Measurements from ENCODE around the gene SEPHS1. TPM values are rescaled to one million over a fixed set of nuclear protein-coding genes. Genes with fewer than 3 reads are reported as not detected.

Gene SEPHS1
- total RNA-seq, 1 donor = 18.1 TPM

DNA sequence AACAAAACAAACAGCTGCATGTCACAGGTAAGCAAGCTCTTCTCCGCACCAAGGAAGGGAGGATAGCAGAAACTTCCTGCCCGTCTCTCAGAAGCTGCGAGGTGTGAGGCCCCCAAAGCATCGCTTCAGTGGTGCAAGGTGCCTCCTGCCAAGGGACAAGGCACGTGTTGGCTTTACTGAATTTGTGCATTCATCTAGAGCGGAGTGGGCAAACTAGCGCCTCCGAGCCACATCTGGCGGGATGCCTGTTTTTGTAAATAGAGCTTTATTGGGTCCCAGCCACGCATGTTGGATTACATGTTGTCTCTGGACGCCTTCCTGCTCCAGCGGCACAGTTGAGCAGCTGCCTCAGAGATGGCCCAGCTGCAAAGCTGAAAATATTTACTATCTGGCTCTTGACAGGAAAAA, 75.9 kb downstream of the SEPHS1 start:
- H3K4me3 ChIP-seq (ENCODE audit: low read depth, low read length) = no peak overlapping the region
- DNase-seq (ENCODE audit: low read depth) = peak; percentile 90
- TF ChIP-seq, protein P1, sequence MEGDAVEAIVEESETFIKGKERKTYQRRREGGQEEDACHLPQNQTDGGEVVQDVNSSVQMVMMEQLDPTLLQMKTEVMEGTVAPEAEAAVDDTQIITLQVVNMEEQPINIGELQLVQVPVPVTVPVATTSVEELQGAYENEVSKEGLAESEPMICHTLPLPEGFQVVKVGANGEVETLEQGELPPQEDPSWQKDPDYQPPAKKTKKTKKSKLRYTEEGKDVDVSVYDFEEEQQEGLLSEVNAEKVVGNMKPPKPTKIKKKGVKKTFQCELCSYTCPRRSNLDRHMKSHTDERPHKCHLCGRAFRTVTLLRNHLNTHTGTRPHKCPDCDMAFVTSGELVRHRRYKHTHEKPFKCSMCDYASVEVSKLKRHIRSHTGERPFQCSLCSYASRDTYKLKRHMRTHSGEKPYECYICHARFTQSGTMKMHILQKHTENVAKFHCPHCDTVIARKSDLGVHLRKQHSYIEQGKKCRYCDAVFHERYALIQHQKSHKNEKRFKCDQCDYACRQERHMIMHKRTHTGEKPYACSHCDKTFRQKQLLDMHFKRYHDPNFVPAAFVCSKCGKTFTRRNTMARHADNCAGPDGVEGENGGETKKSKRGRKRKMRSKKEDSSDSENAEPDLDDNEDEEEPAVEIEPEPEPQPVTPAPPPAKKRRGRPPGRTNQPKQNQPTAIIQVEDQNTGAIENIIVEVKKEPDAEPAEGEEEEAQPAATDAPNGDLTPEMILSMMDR (IDR thresholded peaks at IDR 0.05; ENCODE audit: insufficient read depth, low read depth, low read length) = no peak

DNA sequence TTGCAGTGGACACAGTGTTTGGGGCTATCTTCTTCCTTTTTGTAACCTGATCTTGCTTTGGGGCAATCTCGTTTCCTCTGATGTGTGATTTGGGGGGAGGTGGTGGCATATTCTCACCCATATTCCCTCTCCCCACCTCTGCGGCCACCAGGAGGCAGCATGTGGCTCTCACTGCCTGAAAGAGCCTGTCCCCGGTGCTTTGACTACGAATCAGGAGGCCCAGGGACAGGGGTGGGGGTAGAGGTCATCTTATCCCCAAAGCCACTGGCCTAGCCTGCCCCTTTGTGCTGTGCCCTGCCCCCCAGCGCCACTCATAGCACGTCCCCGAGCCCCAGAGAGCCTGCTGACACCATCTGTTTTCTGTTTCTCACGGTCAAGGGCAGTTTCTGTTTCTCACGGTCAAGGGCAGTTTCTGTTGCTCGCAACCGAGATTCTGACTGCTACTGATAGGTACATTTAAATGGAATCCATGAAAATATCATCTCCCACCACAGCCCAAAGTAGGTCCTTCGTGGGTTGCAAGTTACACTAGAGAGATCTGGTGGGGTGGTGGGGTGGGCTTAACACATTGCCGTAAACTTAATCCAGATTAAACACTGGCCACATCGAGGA, 76.4 kb downstream of the SEPHS1 start:
- DNase-seq (ENCODE audit: low read depth) = peak; percentile 40
- TF ChIP-seq, protein P1 (IDR thresholded peaks at IDR 0.05; ENCODE audit: insufficient read depth, low read depth, low read length) = peak; percentile 48
- H3K4me3 ChIP-seq (ENCODE audit: low read depth, low read length) = no peak overlapping the region

- H3K4me3 ChIP-seq (ENCODE audit: low read depth, low read length) = no peak overlapping the region
- DNase-seq (ENCODE audit: low read depth) = peak; percentile 78
- TF ChIP-seq, protein P1 (IDR thresholded peaks at IDR 0.05; ENCODE audit: insufficient read depth, low read depth, low read length) = no peak
Observed at GRCh38 chr10:13270877-13271551, 77.1 kb downstream of the SEPHS1 start.

DNA sequence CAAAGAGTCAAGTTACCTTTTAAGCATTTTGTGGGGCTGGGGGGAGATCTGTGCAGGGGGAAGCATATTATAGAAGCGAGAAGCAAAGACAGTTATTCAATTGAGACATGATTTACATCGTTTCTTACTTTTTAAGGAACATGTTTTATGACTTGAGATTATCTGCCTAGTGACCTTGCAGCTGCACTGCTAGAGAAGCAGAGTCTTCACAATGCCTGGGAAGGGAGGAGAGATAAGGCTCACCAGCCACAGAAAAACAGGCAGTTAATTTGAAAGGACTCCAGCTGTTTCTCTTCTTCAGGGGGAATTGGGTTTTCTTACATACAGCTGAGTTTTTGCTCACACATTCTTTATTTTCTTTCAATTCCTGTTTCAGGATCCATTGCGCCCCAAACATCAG, 79.3 kb downstream of the SEPHS1 start:
- peak; percentile 89 for DNase-seq (ENCODE audit: low read depth)
- H3K4me3 ChIP-seq (ENCODE audit: low read depth, low read length) = no peak overlapping the region
- TF ChIP-seq, protein P1 (IDR thresholded peaks at IDR 0.05; ENCODE audit: insufficient read depth, low read depth, low read length) = no peak

GRCh38 chr10:13268310-13268709, 79.8 kb downstream of the SEPHS1 start:
- DNase-seq (ENCODE audit: low read depth) = peak; percentile 8

More at GRCh38 chr10:13268310-13268709, 79.8 kb downstream of the SEPHS1 start:
- no peak overlapping the region for H3K4me3 ChIP-seq (ENCODE audit: low read depth, low read length)
- TF ChIP-seq, protein P1 (IDR thresholded peaks at IDR 0.05; ENCODE audit: insufficient read depth, low read depth, low read length) = no peak

Other genes with a start within 250 kb of the SEPHS1 start
- 90.2 and 125 TPM in 2 replicates for gene OPTN, start 248.1 kb downstream of the SEPHS1 start, total RNA-seq
- gene MCM10, start 186.7 kb downstream of the SEPHS1 start, total RNA-seq = 7.8 and 8.1 TPM in 2 replicates
- gene UCMA, start 113.9 kb downstream of the SEPHS1 start, total RNA-seq = not detected in 2 replicates
- gene PHYH, start 48.2 kb downstream of the SEPHS1 start, total RNA-seq = 14.5 and 16.0 TPM in 2 replicates
- gene BEND7, start 180.7 kb upstream of the SEPHS1 start, total RNA-seq = under 0.01 and 0.64 TPM in 2 replicates
- gene PRPF18, start 238.7 kb upstream of the SEPHS1 start, total RNA-seq = 31.6 and 37.1 TPM in 2 replicates

All from fibroblast of villous mesenchyme (primary cell).